MM.1S (cell line): ENCODE measurements around the gene PCSK9.

ENCODE experiments used
- EZH2 ChIP-seq: fragments of 300-600 bp; sonication (generic); optimal IDR thresholded peaks from 2 replicates; pipeline ENCODE3; 2017; ENCODE audit warnings: low read depth, mild to moderate bottlenecking, antibody characterized with exemption, low read length, mixed read lengths
- TF ChIP-seq, protein P1 (sequence below): fragments of 300-600 bp; sonication (generic); IDR thresholded peaks from 2 replicates; pipeline ENCODE4 v1.5.1; 2016; ENCODE audit warnings: antibody characterized with exemption, low read length, mixed read lengths

- TF ChIP-seq, protein P1, sequence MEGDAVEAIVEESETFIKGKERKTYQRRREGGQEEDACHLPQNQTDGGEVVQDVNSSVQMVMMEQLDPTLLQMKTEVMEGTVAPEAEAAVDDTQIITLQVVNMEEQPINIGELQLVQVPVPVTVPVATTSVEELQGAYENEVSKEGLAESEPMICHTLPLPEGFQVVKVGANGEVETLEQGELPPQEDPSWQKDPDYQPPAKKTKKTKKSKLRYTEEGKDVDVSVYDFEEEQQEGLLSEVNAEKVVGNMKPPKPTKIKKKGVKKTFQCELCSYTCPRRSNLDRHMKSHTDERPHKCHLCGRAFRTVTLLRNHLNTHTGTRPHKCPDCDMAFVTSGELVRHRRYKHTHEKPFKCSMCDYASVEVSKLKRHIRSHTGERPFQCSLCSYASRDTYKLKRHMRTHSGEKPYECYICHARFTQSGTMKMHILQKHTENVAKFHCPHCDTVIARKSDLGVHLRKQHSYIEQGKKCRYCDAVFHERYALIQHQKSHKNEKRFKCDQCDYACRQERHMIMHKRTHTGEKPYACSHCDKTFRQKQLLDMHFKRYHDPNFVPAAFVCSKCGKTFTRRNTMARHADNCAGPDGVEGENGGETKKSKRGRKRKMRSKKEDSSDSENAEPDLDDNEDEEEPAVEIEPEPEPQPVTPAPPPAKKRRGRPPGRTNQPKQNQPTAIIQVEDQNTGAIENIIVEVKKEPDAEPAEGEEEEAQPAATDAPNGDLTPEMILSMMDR = no peak
- TF ChIP-seq EZH2 = no peak
Observed at GRCh38 chr1:55015731-55016620, 23.4 kb upstream of the PCSK9 start.
